ENCODE results near the gene MSMO1. TPM values are rescaled to one million over a fixed set of nuclear protein-coding genes. Genes with fewer than 3 reads are reported as not detected.

The MSMO1 gene
- total and polyA plus RNA-seq, 2 of the 8 experiments (the other 6 are each of a cell fraction or from before 2014, with no cell fraction given), result 79.8 to 109 TPM

- FAIRE-seq (no peak), DNase-seq (ENCODE audit: low read depth in 1 of 2, low spot score in 2 of 2) (peak in 1 of 2 experiments; percentile 61)
- 13% methylated on average over 10 of the region's 11 CpGs; no CpG with 5 or more reads in 1 of the 2 experiments for WGBS, 2 experiments (ENCODE audit: extremely low coverage in 1 of 2, insufficient coverage in 1 of 2, insufficient read length in 1 of 2, insufficient replicate concordance in 2 of 2, low coverage in 1 of 2, low lambda C conversion rate in 2 of 2, missing lambda C conversion rate in 1 of 2)
- no peak overlapping the region for H3K56ac ChIP-seq (replicated peaks; ENCODE audit: insufficient read length, low read depth, low read length)
- H3K4me1 ChIP-seq (replicated peaks in 1 of 4; ENCODE audit: control insufficient read depth in 3 of 4, insufficient read depth in 4 of 4, low read length in 3 of 4), result peaks cover 0 to 8% (median 3%) of the 10 kb centered on the region in 4 experiments; a peak in 3 of 7 replicates
- H2BK120ac ChIP-seq (replicated peaks; ENCODE audit: low read depth, low read length), result no peak overlapping the region
- no peak overlapping the region for H3K4ac ChIP-seq (replicated peaks; ENCODE audit: insufficient read length, low read depth, low read length)
- H3K18ac ChIP-seq (ENCODE audit: extremely low read depth, low read length), result no peak overlapping the region
- H4K8ac ChIP-seq (ENCODE audit: extremely low read depth, insufficient read depth, low read length), result no peak overlapping the region
- no peaks in the 10 kb centered on the region for H3K36me3 ChIP-seq (ENCODE audit: control insufficient read depth in 2 of 4, insufficient read depth in 4 of 4, low read length in 3 of 4)
- H3K4me2 ChIP-seq (ENCODE audit: insufficient read depth in 1 of 2, low read depth in 2 of 2, low read length in 2 of 2), result peak overlapping the region; percentile 78 to 91
- no peaks in the 10 kb centered on the region for H4K20me1 ChIP-seq (replicated peaks in 1 of 2; ENCODE audit: control insufficient read depth in 1 of 2, insufficient read depth in 2 of 2, low read length in 2 of 2)
- H3K27ac ChIP-seq (ENCODE audit: low read depth, low read length), result no peak overlapping the region
- peak overlapping the region; percentile 47 to 75 (median 61) for H3K4me3 ChIP-seq (ENCODE audit: extremely low read depth in 1 of 4, insufficient read depth in 2 of 4, low read depth in 3 of 4, low read length in 4 of 4)
- H4K91ac ChIP-seq (replicated peaks; ENCODE audit: insufficient read length, low read length), result no peak overlapping the region
- H2BK12ac ChIP-seq (ENCODE audit: low read depth, low read length), result no peak overlapping the region
- H4K5ac ChIP-seq (ENCODE audit: insufficient read length, low read depth, low read length), result no peak overlapping the region
- no peaks in the 10 kb centered on the region for H3K79me1 ChIP-seq (ENCODE audit: low read depth, low read length)
- no peak for TF ChIP-seq YY1 (IDR thresholded peaks at IDR 0.05; ENCODE audit: low read depth, low read length)
- TF ChIP-seq PHF8 (conservative IDR thresholded peaks at IDR 0.05; ENCODE audit: low read depth, low read length), result no peak
- TF ChIP-seq POU5F1 (IDR thresholded peaks at IDR 0.05; ENCODE audit: low read depth, low read length), result no peak
- TF ChIP-seq POLR2A (IDR thresholded peaks at IDR 0.05; ENCODE audit: control extremely low read depth in 1 of 2, low read depth in 2 of 2, low read length in 2 of 2), result no peak
- no peak for TF ChIP-seq TAF1 (IDR thresholded peaks at IDR 0.05; ENCODE audit: low read depth, low read length)
- no peak for TF ChIP-seq CHD2 (IDR thresholded peaks at IDR 0.05; ENCODE audit: low read length)
- TF ChIP-seq CREB1 (IDR thresholded peaks at IDR 0.05), result no peak
- TF ChIP-seq TCF12 (IDR thresholded peaks at IDR 0.05; ENCODE audit: low read depth, low read length), result no peak
- no peak for TF ChIP-seq EZH2 (IDR thresholded peaks at IDR 0.05; ENCODE audit: low read depth, low read length, severe bottlenecking)
- TF ChIP-seq CEBPB (IDR thresholded peaks at IDR 0.05; ENCODE audit: low read depth, low read length), result no peak
- TF ChIP-seq ZNF274 (IDR thresholded peaks at IDR 0.05; ENCODE audit: borderline replicate concordance, extremely low read depth, low read length), result no peak
- no peak for TF ChIP-seq CTBP2 (IDR thresholded peaks at IDR 0.05; ENCODE audit: borderline replicate concordance, insufficient read depth, insufficient read length, low read length)
- no peak overlapping the region for H2BK20ac ChIP-seq (ENCODE audit: low read length)
- no peaks in the 10 kb centered on the region for H3K79me2 ChIP-seq (ENCODE audit: control insufficient read depth in 1 of 2, insufficient read depth in 2 of 2, low read length in 2 of 2)
- H2BK5ac ChIP-seq (ENCODE audit: low read depth, low read length), result no peak overlapping the region
- ChIA-PET CTCF (ENCODE audit: partially characterized antibody) (interaction anchor here (1.1 kb wide), 1 partner anchor 84 kb away, joined by 4 read pairs; no protein-coding TSS in a partner anchor), POLR2A (ENCODE audit: partially characterized antibody) (no interaction called here)
- H3K27me3 ChIP-seq (replicated peaks in 1 of 4; ENCODE audit: control insufficient read depth in 3 of 4, extremely low read depth in 1 of 4, insufficient read depth in 3 of 4, low read length in 3 of 4), result peaks cover 0 to 11% (median 10%) of the 10 kb centered on the region in 4 experiments; a peak in 4 of 7 replicates
- no peak overlapping the region for H2BK15ac ChIP-seq (ENCODE audit: low read length)
- no peak overlapping the region for H3K14ac ChIP-seq (ENCODE audit: insufficient read length)
- H2AK5ac ChIP-seq (ENCODE audit: low read depth, low read length), result no peak overlapping the region
- no peak overlapping the region for H3K9ac ChIP-seq (replicated peaks in 1 of 4; ENCODE audit: extremely low read depth in 1 of 4, low read depth in 3 of 4, low read length in 3 of 4)
- H3K23me2 ChIP-seq (ENCODE audit: low read depth, low read length), result peaks cover 11% of the 10 kb centered on the region; the same call in 1 of the 2 replicates
- 0 out of 2 replicates have a peak overlapping the region, but pooled peaks have one; percentile 4 for H2AFZ ChIP-seq (ENCODE audit: low read length)
- H3K23ac ChIP-seq (ENCODE audit: insufficient read length), result no peak overlapping the region
- H3K9me3 ChIP-seq (ENCODE audit: insufficient read depth in 2 of 2, low read depth in 1 of 2, low read length in 1 of 2), result no peaks in the 10 kb centered on the region
Observed at GRCh38 chr4:165379678-165380064, 52.2 kb downstream of the MSMO1 start.
